Jurkat, Clone E6-1 (cell line): ENCODE results near the gene ZC3H10.
"Not testable (repeated sequence)": the region's sequence is repeated elsewhere in the genome, so short reads cannot be mapped to it uniquely, and the experiment has no call there.

Experiments
- DNase-seq: peaks from one replicate; pipeline ENCODE4 v3.0.0-alpha.2; 2011; ENCODE audit warnings: low read depth, low spot score
- H3K4me3 ChIP-seq: 2 replicates; pipeline ENCODE4 v1.5.1; 2011; ENCODE audit warnings: mild to moderate bottlenecking, low read length, control low read depth, moderate library complexity

The ZC3H10 gene

DNA sequence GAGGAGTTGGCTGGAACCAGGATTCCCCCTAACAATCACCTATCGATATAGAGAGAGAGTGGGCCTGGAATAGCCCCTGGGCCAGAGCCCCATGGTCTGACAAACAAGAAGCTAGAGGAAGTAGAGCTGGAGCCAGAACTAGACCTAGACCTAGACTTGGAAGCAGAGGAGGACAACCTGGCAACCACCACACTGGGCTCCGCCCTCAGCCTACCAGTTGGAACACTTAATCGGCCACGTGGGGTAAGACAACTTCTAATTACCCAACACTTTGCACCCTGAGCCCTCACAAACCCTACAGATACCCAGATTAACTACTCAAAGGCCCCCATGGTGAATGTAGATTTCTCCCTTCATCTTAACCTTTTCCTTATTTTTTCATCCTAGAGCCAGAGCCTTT lies 18.3 kb upstream of the ZC3H10 start:
- no peak for DNase-seq
- H3K4me3 ChIP-seq, result no peak overlapping the region

DNA sequence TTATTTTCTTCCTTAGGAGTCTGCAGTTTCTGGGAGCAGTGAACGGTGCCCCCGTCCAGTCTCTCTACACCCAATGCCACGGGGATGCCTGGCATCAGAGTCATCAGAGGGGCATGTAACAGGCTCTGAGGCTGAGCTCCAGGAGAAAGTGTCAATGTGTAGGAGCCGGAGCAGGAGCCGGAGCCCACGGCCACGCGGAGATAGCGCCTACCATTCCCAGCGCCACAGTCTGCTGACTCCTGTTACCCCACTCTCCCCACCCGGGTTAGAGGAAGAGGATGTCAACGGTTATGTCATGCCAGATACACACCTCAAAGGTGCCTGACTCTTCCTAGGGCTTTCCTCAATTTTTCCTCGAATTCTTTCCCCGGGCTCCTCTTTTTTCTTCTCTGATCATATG lies 17.0 kb upstream of the ZC3H10 start:
- H3K4me3 ChIP-seq, result no peak overlapping the region
- DNase-seq, result no peak

DNA sequence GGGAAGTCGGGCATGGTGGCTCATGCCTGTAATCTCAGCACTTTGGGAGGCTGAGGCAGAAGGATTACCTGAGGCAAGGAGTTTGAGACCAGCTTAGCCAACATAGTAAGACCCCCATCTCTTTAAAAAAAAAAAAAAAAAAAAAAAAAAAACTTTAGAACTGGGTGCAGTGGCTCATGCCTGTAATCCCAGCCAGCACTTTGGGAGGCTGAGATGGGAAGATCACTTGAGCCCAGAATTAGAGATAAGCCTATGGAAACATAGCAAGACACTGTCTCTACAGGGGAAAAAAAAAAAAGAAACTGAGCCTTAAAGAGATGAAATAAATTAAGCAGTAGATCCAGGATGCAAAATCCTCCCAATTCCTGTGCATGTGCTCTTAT lies 15.4 kb upstream of the ZC3H10 start:
- H3K4me3 ChIP-seq, result no peak overlapping the region
- DNase-seq, result no peak

DNA sequence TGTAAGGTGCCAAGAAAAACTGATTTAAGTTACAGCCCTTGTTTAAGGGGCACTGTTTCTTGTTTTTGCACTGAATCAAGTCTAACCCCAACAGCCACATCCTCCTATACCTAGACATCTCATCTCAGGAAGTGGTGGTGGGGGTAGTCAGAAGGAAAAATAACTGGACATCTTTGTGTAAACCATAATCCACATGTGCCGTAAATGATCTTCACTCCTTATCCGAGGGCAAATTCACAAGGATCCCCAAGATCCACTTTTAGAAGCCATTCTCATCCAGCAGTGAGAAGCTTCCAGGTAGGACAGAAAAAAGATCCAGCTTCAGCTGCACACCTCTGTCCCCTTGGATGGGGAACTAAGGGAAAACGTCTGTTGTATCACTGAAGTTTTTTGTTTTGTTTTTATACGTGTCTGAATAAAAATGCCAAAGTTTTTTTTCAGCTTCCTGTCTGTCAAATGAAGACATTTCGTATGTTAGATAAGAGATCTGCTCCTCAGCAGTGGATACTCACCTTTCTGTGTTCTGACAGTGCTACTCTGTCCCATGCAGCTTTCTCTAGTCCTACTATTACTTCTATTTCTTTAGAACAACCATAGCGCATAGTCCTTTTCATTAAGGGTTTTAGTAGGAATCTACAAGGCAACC lies 14.9 kb upstream of the ZC3H10 start:
- peak overlapping the region; percentile 91 for H3K4me3 ChIP-seq
- peak; percentile 71 for DNase-seq

DNA sequence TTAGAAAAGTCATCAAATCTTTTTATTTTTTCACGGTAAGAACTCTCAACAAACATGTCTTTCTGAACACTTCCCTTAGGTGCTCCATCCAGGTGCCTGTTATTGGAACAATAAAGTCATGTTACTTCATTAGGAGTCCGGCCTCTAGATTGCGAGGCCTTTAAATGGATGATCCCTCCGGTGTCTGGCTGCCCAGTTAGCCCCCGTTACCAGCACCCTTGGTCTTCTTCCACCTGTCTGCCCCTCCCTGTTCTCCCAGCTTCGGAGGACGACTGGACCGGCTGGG lies 14.3 kb upstream of the ZC3H10 start:
- no peak for DNase-seq
- peak overlapping the region; percentile 91 for H3K4me3 ChIP-seq

DNA sequence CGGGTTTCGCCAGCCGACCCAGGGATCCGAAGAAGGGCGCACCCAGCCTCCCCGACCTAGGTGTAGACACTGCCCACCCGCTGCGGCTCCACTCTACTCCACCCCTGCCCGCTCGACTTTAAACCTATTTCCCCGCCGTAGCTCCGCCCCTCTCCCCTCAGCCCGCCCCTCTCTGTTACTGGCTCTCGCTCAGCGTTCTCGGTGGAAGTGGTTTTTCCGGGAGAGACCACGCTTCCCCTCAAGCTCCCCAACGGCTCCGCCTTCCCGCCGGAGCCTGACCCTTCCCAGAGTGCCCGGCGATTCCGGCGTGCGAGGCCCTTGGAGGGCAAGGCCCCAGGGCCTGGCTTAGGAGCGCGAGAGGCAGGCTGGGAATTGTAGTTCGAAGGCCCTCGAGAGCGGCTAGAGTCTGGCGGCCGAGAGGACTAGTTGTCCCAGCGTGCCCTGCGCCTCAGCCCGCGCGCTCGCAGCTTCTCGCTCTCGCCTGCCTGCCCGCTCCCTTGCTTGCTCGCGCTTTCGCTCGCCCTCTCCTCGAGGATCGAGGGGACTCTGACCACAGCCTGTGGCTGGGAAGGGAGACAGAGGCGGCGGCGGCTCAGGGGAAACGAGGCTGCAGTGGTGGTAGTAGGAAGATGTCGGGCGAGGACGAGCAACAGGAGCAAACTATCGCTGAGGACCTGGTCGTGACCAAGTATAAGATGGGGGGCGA lies 13.8 kb upstream of the ZC3H10 start, which contains the start of gene PA2G4:
PA2G4 (plus strand) TSS at position 451 of the 706 bp plus-strand sequence; CDS start at position 630, 179 bp downstream.
- DNase-seq, result peak; percentile 99
- peak within 1 kb of the TSS; percentile 91 for H3K4me3 ChIP-seq

DNA sequence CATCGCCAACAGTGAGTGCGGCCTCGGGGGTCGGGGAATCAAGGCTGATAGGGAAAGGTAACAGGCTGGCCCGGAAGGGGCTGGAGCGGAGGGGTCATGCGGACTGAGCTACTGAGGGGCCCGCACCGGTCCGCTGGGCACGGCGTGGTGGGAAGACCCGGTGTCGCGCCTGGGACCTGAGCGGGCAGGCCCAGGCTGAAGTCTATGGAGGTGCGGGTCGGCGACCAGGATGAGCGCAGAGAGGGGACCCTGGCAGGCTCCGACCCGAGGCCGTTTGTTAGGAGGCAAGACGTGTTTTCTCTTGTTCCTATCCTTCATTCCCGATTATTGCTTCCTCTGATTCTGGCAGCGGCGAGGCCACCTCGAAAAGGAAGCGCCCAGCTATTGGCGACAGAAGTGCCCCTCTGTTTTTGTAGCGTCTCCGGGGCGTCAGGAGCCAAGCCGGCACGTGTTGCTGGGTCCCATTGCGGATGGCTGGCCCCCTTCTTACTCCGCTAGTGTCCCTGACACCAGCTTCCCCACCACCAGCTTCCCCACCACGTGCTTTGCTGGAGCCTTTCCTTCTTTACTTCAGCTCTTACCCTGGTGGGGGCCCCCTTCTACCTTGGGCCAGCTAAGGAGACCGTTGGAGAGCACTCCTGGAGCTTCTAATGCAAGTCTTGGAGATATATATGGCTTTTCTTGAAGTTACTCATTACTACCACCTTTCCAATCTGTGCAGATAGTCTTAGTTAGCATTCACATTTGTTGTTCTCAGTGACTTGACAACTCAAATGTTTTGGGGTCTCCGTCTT lies 13.1 kb upstream of the ZC3H10 start:
- peak overlapping the region; percentile 91 for H3K4me3 ChIP-seq
- no peak for DNase-seq

DNA sequence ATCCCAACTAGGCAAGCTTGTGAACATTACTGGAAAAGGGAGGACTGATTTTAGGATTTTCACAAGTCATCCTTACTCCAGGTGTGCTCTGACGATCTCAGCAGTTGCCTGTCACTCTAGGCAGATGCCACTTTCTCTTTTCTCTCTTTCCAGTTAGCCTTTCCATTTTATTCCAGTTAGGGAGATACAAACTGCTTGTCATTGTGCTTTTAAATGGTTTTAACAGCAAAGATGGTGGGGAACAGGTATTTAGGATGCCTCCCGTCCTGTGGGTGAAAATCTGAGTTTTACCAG lies 12.5 kb upstream of the ZC3H10 start:
- DNase-seq, result no peak
- H3K4me3 ChIP-seq, result peak overlapping the region; percentile 91

DNA sequence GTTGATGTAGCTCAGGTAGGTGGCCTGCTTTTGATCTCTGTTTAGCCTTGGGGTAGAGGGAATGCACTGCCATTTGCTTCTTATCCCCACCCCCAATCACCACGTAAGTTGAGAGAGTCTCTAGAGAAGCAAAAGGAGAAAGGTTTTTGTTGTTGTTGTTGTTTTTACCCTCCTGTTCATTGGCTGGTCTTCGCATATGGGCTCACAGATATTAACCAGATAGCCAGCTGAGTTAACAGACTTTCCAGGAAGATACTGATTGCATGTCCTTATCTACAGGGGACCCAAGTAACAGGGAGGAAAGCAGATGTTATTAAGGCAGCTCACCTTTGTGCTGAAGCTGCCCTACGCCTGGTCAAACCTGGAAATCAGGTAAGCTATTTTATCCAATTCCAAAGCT lies 10.8 kb upstream of the ZC3H10 start:
- no peak for DNase-seq
- no peak overlapping the region for H3K4me3 ChIP-seq

DNA sequence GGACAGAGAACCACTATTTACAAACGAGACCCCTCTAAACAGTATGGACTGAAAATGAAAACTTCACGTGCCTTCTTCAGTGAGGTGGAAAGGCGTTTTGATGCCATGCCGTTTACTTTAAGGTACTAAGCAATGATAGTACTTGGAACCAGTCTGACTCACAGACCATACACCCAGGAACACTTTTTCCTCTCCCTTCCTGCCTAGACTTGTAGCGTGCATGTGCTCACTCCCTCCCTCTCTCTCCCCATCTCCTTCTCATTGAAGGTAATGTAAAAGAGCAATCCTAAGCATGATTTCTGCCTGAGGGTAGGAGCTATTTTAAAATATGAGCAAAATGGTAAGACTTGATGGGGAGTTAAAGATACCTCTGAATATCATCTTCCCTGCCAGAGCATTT lies 7.5 kb upstream of the ZC3H10 start:
- H3K4me3 ChIP-seq, result no peak overlapping the region
- no peak for DNase-seq

DNA sequence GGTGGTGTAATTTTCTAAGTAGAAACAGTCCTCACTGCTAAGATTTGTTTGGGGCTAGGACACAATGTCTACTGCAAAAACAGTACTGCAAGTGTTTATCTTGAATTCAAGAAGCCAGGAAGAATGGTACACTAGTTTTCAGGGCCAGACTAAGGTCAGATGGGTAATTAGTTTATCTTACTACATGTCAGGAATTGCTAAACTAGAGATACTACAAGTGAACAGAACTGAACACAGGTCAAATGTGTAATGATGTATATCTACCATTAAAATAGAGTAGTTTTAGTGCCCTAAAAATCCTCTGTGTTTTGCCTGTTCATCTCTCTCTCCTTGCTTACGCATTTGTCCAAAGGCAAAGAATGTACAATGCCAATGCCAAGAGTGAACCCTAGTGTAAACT lies 4.0 kb upstream of the ZC3H10 start:
- no peak for DNase-seq
- H3K4me3 ChIP-seq, result no peak overlapping the region

DNA sequence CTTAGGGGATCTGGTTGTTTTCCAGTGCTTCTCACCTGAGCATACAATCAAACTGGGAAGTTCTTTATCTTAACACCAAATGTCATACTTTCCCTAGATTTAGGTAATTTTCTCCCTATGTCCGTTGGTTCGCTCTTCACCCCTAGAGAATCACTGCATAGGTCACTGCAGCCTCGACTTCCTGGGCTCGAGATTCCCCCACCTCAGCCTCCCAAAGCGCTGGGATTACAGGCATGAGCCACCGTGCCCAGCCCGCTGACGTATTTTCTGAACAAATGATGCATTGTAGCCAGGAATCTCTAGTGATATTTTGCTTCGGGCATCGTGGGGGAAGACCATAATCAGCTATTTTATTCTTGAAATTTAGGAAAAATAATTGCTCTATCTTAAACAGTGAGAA lies 2.7 kb upstream of the ZC3H10 start:
- no peak for DNase-seq
- peak overlapping the region; percentile 83 for H3K4me3 ChIP-seq

DNA sequence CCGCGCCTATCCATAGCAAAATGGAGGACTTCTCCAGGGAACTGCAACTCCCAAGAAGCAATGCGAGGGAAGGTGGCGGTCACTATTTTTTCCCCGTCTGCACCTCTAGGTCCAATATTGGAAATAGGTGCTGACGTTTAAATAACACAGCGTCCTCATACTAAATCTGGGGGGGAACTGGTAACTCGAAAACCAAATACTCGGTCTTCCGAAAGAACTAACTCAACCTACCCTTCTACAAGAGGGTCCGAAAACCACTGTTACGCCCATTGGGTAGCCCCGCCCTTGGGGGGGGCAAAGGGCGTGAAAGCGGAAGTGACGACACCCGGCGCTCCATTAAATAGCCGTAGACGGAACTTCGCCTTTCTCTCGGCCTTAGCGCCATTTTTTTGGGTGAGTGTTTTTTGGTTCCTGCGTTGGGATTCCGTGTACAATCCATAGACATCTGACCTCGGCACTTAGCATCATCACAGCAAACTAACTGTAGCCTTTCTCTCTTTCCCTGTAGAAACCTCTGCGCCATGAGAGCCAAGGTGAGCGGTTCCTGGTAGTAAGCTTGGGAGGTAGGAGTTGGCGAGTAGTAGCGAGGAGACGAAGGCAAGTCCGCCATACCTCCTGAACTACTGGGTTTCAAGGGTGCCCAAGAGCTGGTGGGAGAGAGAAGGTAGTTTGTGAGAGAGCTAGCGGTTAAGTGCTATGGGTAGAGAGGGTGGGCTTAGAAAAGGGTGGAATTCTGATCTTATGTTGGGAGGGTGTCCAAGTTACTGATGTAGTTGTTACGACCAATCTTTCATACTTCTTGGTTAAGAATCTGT lies 1.6 kb upstream of the ZC3H10 start, which contains the start of gene RPL41:
RPL41 (plus strand) TSS at position 367 of the 815 bp plus-strand sequence.
- peak; percentile 93 for DNase-seq
- peak within 1 kb of the TSS; percentile 83 for H3K4me3 ChIP-seq

DNA sequence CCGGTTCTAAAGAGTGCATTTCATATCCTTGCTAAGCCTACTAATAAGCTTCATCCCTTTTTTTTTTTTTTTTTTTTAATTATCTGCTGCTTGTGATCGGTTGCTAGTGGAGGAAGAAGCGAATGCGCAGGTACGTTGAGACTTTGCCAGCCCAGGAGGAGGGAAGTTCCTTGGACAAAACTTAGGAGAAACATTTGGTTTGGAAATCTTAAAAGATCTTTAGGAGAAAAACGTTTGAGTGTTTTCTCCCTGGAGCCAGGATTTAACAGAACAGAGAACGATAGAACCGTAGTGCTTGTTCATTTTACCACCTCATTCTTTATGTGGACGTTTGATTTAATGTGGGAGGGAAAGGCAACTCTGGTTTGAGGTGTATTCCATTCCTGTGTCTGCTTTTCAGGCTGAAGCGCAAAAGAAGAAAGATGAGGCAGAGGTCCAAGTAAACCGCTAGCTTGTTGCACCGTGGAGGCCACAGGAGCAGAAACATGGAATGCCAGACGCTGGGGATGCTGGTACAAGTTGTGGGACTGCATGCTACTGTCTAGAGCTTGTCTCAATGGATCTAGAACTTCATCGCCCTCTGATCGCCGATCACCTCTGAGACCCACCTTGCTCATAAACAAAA lies 872 bp upstream of the ZC3H10 start:
- DNase-seq, result not testable (repeated sequence)
- H3K4me3 ChIP-seq, result peak overlapping the region; percentile 88

DNA sequence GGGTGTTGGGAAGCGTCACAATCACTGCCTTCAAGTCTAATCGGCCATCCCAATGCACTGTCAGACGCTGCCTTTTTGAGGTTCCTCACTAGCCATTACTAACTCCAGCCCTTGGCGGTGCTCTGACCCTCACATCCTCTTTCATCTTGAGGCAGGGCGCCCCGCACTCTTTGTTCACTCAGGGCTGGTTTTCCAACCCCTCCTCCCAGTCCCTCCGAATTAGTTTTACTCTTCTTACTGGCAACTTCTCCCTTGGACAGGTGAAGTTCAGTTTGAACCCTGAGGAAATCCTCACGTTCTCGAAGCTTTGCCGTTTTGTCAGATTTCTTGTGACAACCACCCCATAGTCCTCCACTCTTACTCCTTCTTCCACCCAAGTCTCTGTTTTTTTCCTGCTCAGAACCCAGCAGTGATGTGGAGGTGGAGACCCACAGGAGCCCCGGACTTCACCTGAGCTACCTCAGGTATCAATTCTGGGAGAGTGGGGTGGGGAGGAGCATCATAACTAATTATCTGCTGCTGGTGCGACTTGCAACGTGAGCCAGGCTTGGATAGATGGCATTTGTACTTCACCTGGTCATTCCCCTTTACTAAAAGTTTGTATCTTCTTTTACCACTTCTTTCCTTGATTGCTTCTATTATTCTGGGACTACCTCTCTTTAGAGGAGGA lies 757 bp downstream of the ZC3H10 start:
- H3K4me3 ChIP-seq, result peak overlapping the region; percentile 88
- DNase-seq, result no peak

DNA sequence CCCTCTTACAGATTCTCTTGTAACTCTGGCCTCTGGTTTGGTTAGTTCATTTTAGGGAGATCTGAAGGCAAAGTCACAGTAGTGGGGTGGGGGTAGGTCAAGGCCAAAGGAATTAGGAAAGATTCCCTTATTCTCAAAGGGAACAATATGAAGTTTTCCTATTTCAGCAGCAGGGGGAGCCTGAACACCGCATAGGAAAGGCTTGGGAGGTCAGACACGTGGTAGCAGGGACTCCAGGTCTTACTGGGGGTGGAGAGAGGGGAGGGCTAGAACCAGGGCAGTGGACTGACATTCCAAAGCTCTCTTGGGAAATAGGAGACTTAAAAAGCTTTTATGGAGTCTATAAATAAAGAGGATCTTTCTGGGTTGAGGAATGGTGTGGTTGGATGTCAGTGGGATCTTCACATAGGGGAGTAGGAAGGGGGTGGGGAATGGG lies 1.3 kb downstream of the ZC3H10 start:
- peak overlapping the region; percentile 88 for H3K4me3 ChIP-seq
- peak; percentile 76 for DNase-seq

DNA sequence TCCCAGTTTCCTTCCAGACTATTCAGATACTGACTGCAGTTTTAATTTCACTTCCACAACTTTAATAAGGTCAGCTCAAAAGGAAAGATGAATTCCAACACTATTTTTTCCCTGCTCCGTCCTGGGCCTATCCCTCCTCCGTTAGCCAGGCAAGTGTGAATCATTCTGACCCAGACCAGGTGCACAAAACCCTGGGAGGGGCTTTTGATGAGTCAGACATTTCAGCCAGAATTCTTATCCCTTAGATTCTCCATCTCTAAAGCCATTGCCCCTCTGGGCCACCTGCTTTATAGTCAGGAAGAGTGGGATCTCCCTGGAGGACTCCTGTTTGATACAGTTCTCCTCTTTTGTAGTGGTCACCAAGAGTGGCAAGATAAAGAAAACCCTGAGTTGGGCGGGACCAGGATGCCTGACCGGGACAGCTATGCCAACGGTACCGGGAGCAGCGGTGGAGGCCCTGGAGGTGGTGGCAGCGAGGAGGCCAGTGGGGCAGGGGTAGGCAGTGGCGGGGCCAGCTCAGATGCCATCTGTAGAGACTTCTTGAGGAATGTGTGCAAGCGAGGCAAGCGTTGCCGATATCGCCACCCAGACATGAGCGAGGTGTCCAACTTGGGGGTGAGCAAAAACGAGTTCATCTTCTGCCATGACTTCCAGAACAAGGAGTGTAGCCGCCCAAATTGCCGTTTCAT lies 2.2 kb downstream of the ZC3H10 start:
- H3K4me3 ChIP-seq, result no peak overlapping the region
- DNase-seq, result no peak

DNA sequence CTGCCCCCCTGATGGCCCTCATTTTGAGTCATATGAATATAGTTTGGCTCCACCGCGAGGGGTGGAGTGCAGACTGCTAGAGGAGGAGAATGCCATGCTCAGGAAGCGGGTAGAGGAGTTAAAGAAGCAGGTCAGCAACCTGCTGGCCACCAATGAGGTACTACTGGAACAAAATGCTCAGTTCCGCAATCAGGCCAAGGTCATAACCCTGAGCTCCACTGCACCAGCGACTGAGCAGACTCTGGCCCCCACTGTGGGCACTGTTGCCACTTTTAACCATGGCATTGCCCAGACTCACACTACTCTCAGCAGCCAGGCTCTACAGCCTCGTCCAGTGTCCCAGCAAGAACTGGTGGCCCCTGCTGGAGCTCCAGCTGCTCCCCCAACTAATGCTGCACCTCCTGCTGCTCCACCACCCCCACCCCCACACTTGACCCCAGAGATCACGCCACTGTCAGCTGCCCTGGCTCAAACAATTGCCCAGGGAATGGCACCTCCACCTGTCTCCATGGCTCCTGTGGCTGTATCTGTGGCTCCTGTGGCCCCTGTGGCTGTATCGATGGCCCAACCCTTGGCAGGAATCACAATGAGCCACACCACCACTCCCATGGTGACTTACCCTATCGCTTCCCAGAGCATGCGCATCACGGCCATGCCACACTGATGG lies 3.3 kb downstream of the ZC3H10 start:
- no peak for DNase-seq
- H3K4me3 ChIP-seq, result no peak overlapping the region
